ENCODE results near the gene PHB1.
A peak's percentile ranks its signal among the peaks of the same experiment; 100 is the strongest.
"Not testable (repeated sequence)": the region's sequence is repeated elsewhere in the genome, so short reads cannot be mapped to it uniquely, and the experiment has no call there.

PHB1 gene

GRCh38 chr17:49434821-49435670 is 20.4 kb upstream of the PHB1 start:
- no peak overlapping the region for H3K4me3 Mint-ChIP-seq
- H3K36me3 Mint-ChIP-seq: no peaks in the 10 kb centered on the region
- peak; percentile 28 for DNase-seq
- H3K4me1 Mint-ChIP-seq: peaks cover 4 to 18% of the 10 kb centered on the region in 2 donors
- no peak overlapping the region for H3K27ac Mint-ChIP-seq
- H3K9me3 Mint-ChIP-seq: no peaks in the 10 kb centered on the region
- peak; percentile 20 to 39 for ATAC-seq (replicated peaks)
- peaks cover 18 to 22% of the 10 kb centered on the region in 2 donors for H3K27me3 Mint-ChIP-seq

- ATAC-seq (replicated peaks): no peak
- Mint-ChIP-seq H3K36me3 (no peaks in the 10 kb centered on the region), H3K27me3 (peaks cover 15 to 16% of the 10 kb centered on the region in 2 donors)
Observed at GRCh38 chr17:49433000-49433694, 18.5 kb upstream of the PHB1 start.

GRCh38 chr17:49431743-49432142 is 17.1 kb upstream of the PHB1 start:
- DNase-seq: no peak
- ATAC-seq (replicated peaks): no peak
- peaks cover 19 to 22% of the 10 kb centered on the region in 2 donors for H3K27me3 Mint-ChIP-seq
- no peak overlapping the region for H3K4me3 Mint-ChIP-seq
- no peaks in the 10 kb centered on the region for H3K9me3 Mint-ChIP-seq
- no peaks in the 10 kb centered on the region for H3K4me1 Mint-ChIP-seq
- no peak overlapping the region for H3K27ac Mint-ChIP-seq
- H3K36me3 Mint-ChIP-seq: no peaks in the 10 kb centered on the region

More at GRCh38 chr17:49433000-49433694, 18.5 kb upstream of the PHB1 start:
- Mint-ChIP-seq H3K27ac (no peak overlapping the region), H3K4me1 (peaks cover 0 to 2% of the 10 kb centered on the region in 2 donors), H3K9me3 (no peaks in the 10 kb centered on the region), H3K4me3 (no peak overlapping the region)
- DNase-seq: no peak

GRCh38 chr17:49425004-49425286 is 10.3 kb upstream of the PHB1 start:
- peaks cover 3 to 4% of the 10 kb centered on the region in 2 donors for H3K36me3 Mint-ChIP-seq
- no peak overlapping the region for H3K4me3 Mint-ChIP-seq
- peaks cover 28 to 35% of the 10 kb centered on the region in 2 donors for H3K27me3 Mint-ChIP-seq
- peaks cover 2 to 12% of the 10 kb centered on the region in 2 donors for H3K9me3 Mint-ChIP-seq
- no peaks in the 10 kb centered on the region for H3K4me1 Mint-ChIP-seq
- no peak overlapping the region for H3K27ac Mint-ChIP-seq
- ATAC-seq (replicated peaks) (no peak), DNase-seq (no peak)

GRCh38 chr17:49424276-49425003 is 9.8 kb upstream of the PHB1 start:
- peaks cover 28 to 35% of the 10 kb centered on the region in 2 donors for H3K27me3 Mint-ChIP-seq
- H3K4me1 Mint-ChIP-seq; H3K36me3 Mint-ChIP-seq; DNase-seq; H3K27ac Mint-ChIP-seq; H3K4me3 Mint-ChIP-seq; ATAC-seq (replicated peaks): not testable (repeated sequence)
- H3K9me3 Mint-ChIP-seq: peaks cover 2 to 12% of the 10 kb centered on the region in 2 donors

GRCh38 chr17:49422714-49423113 is 8.0 kb upstream of the PHB1 start:
- DNase-seq: no peak
- Mint-ChIP-seq H3K27ac (no peak overlapping the region), H3K36me3 (peaks cover 3 to 4% of the 10 kb centered on the region in 2 donors), H3K9me3 (peaks cover 2 to 12% of the 10 kb centered on the region in 2 donors), H3K4me3 (no peak overlapping the region), H3K27me3 (peaks cover 25 to 26% of the 10 kb centered on the region in 2 donors), H3K4me1 (no peaks in the 10 kb centered on the region)
- no peak for ATAC-seq (replicated peaks)

- peaks cover 4 to 11% of the 10 kb centered on the region in 2 donors for H3K4me1 Mint-ChIP-seq
- H3K27me3 Mint-ChIP-seq: peaks cover 7 to 14% of the 10 kb centered on the region in 2 donors
- H3K27ac Mint-ChIP-seq; H3K4me3 Mint-ChIP-seq; H3K36me3 Mint-ChIP-seq; DNase-seq; ATAC-seq (replicated peaks): not testable (repeated sequence)
- H3K9me3 Mint-ChIP-seq: peaks cover 2 to 12% of the 10 kb centered on the region in 2 donors
Observed at GRCh38 chr17:49419761-49420160, 5.1 kb upstream of the PHB1 start.

- not testable (repeated sequence) for H3K4me3 Mint-ChIP-seq; H3K27me3 Mint-ChIP-seq; H3K27ac Mint-ChIP-seq; DNase-seq; ATAC-seq (replicated peaks); H3K36me3 Mint-ChIP-seq; H3K9me3 Mint-ChIP-seq
- H3K4me1 Mint-ChIP-seq: peaks cover 7 to 16% of the 10 kb centered on the region in 2 donors
Observed at GRCh38 chr17:49418754-49419740, 4.4 kb upstream of the PHB1 start.

- H3K9me3 Mint-ChIP-seq: no peaks in the 10 kb centered on the region
- DNase-seq (no peak), ATAC-seq (replicated peaks) (no peak)
- peak overlapping the region; percentile 96 for H3K27ac Mint-ChIP-seq
- peaks cover 16 to 26% of the 10 kb centered on the region in 2 donors for H3K4me1 Mint-ChIP-seq
- H3K27me3 Mint-ChIP-seq: no peaks in the 10 kb centered on the region
- peaks cover 23 to 28% of the 10 kb centered on the region in 2 donors for H3K36me3 Mint-ChIP-seq
- peak overlapping the region; percentile 98 for H3K4me3 Mint-ChIP-seq
Observed at GRCh38 chr17:49414271-49414621, 436 bp downstream of the PHB1 start.

- no peak for ATAC-seq (replicated peaks)
- Mint-ChIP-seq H3K27me3 (no peaks in the 10 kb centered on the region), H3K9me3 (no peaks in the 10 kb centered on the region), H3K4me3 (no peak overlapping the region), H3K36me3 (peaks cover 58 to 71% of the 10 kb centered on the region in 2 donors), H3K27ac (no peak overlapping the region), H3K4me1 (peaks cover 36 to 54% of the 10 kb centered on the region in 2 donors)
- no peak for DNase-seq
Observed at GRCh38 chr17:49409066-49409465, 5.6 kb downstream of the PHB1 start.

- no peaks in the 10 kb centered on the region for H3K27me3 Mint-ChIP-seq
- no peak overlapping the region for H3K27ac Mint-ChIP-seq
- H3K36me3 Mint-ChIP-seq: peaks cover 66 to 79% of the 10 kb centered on the region in 2 donors
- peak; percentile 90 to 95 for ATAC-seq (replicated peaks)
- H3K4me1 Mint-ChIP-seq: peaks cover 42 to 64% of the 10 kb centered on the region in 2 donors
- DNase-seq: peak; percentile 79
- peak overlapping the region in 1 of 2 donors; percentile 25 for H3K4me3 Mint-ChIP-seq
- H3K9me3 Mint-ChIP-seq: no peaks in the 10 kb centered on the region
Observed at GRCh38 chr17:49407981-49408501, 6.6 kb downstream of the PHB1 start.

GRCh38 chr17:49407086-49407485 is 7.6 kb downstream of the PHB1 start:
- DNase-seq (no peak), ATAC-seq (replicated peaks) (no peak)
- no peaks in the 10 kb centered on the region for H3K9me3 Mint-ChIP-seq
- peaks cover 42 to 69% of the 10 kb centered on the region in 2 donors for H3K4me1 Mint-ChIP-seq
- H3K27me3 Mint-ChIP-seq: no peaks in the 10 kb centered on the region
- H3K4me3 Mint-ChIP-seq: no peak overlapping the region
- peaks cover 75 to 84% of the 10 kb centered on the region in 2 donors for H3K36me3 Mint-ChIP-seq
- H3K27ac Mint-ChIP-seq: no peak overlapping the region

GRCh38 chr17:49406421-49407061 is 8.1 kb downstream of the PHB1 start:
- peaks cover 73 to 84% of the 10 kb centered on the region in 2 donors for H3K36me3 Mint-ChIP-seq
- H3K27me3 Mint-ChIP-seq: no peaks in the 10 kb centered on the region

More at GRCh38 chr17:49406421-49407061, 8.1 kb downstream of the PHB1 start:
- Mint-ChIP-seq H3K27ac (no peak overlapping the region), H3K9me3 (no peaks in the 10 kb centered on the region), H3K4me1 (peaks cover 39 to 64% of the 10 kb centered on the region in 2 donors), H3K4me3 (no peak overlapping the region)
- ATAC-seq (replicated peaks) (no peak), DNase-seq (no peak)
